DND-41 (cell line): Measurements from ENCODE around the gene DAB1.

ENCODE experiments used
- ATAC-seq: fragments of 200-7000 bp; cut with Tn5 transposase; 3 replicates; pipeline ENCODE4 v1.9.1; 2021; ENCODE audit warnings: low read depth; ENCODE audit not compliant: insufficient read depth
- DNase-seq: peaks from one replicate; pipeline ENCODE4 v3.0.0-alpha.2; 2020
- H2AFZ ChIP-seq: 2 replicates; pipeline ENCODE4 v1.6.0; 2012; ENCODE audit warnings: low read depth, low read length
- H3K27ac ChIP-seq: 2 replicates; pipeline ENCODE4 v1.5.1; 2012; ENCODE audit warnings: low read length, inconsistent platforms
- H3K27me3 ChIP-seq: fragments of 200-600 bp; sonication (generic); 2 replicates; pipeline ENCODE4 v1.6.0; 2012; ENCODE audit warnings: low read length, mild to moderate bottlenecking, inconsistent platforms; ENCODE audit not compliant: insufficient read depth, poor library complexity
- H3K36me3 ChIP-seq: 2 replicates; pipeline ENCODE4 v1.5.1; 2012; ENCODE audit warnings: low read length, inconsistent platforms; ENCODE audit not compliant: insufficient read depth
- H3K4me1 ChIP-seq: 2 replicates; pipeline ENCODE4 v1.5.1; 2012; ENCODE audit warnings: mild to moderate bottlenecking, low read length; ENCODE audit not compliant: insufficient read depth
- H3K4me2 ChIP-seq: 2 replicates; pipeline ENCODE4 v1.6.0; 2012; ENCODE audit warnings: mild to moderate bottlenecking, moderate library complexity, low read length, inconsistent platforms; ENCODE audit not compliant: insufficient read depth
- H3K4me3 ChIP-seq, 2 experiments: fragments of 200-600 bp in 1 of 2; shearing (Covaris generic) in 1 of 2; 2 replicates each; pipeline ENCODE4 v1.5.1; 2012 to 2016; ENCODE audit warnings: inconsistent platforms in 2 of 2, low read length in 2 of 2, mild to moderate bottlenecking in 2 of 2, low read depth in 1 of 2, moderate library complexity in 1 of 2
- H3K79me2 ChIP-seq: 2 replicates; pipeline ENCODE4 v1.6.0; 2012; ENCODE audit warnings: low read length, inconsistent platforms; ENCODE audit not compliant: insufficient read depth
- H3K9ac ChIP-seq: 2 replicates; pipeline ENCODE4 v1.6.0; 2012; ENCODE audit warnings: low read depth, mild to moderate bottlenecking, inconsistent platforms, low read length, moderate library complexity
- H3K9me3 ChIP-seq: 2 replicates; pipeline ENCODE4 v1.5.1; 2012; ENCODE audit warnings: low read length, moderate library complexity, mild to moderate bottlenecking, inconsistent platforms; ENCODE audit not compliant: insufficient read depth, severe bottlenecking
- H4K20me1 ChIP-seq: 2 replicates; pipeline ENCODE4 v1.6.0; 2012; ENCODE audit warnings: low read length; ENCODE audit not compliant: insufficient read depth
- EZH2 ChIP-seq: IDR thresholded peaks from 3 replicates; pipeline ENCODE4 v1.6.1; 2012; ENCODE audit warnings: borderline replicate concordance, low read depth, mild to moderate bottlenecking, moderate library complexity, low read length, inconsistent platforms; ENCODE audit not compliant: severe bottlenecking
- TF ChIP-seq, protein P1 (sequence below): IDR thresholded peaks from 2 replicates; pipeline ENCODE4 v1.5.1; 2012; ENCODE audit warnings: borderline replicate concordance, low read length, moderate library complexity, mild to moderate bottlenecking; ENCODE audit not compliant: poor library complexity, severe bottlenecking; ENCODE audit errors: extremely low read depth

The DAB1 gene

DNA sequence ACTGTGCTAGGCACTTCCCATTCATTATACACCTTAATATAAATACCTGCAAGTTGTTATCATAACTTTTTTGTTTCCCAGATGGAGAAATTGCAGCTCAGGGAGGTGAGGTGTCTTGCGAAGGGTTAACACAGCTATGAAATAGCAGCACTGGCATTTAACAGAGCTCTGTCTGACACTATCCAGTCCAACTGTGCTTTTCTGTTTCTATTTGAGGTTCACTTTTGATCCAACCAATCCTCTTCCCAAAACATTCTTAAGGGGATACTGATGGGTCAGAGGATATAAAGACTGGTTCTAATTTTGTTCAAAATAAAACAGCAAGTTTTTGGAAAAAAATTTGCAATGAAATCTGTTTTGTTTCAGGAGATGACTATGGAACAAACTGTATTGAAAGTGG lies 411.5 kb downstream of the DAB1 start:
- no peak overlapping the region for H2AFZ ChIP-seq
- H3K4me2 ChIP-seq, result no peak overlapping the region
- H3K27me3 ChIP-seq, result no peaks in the 10 kb centered on the region
- H3K9ac ChIP-seq, result no peak overlapping the region
- ATAC-seq (no peak), DNase-seq (no peak)
- H3K4me3 ChIP-seq, result no peak overlapping the region
- H3K4me1 ChIP-seq, result no peaks in the 10 kb centered on the region
- no peaks in the 10 kb centered on the region for H3K36me3 ChIP-seq
- no peaks in the 10 kb centered on the region for H4K20me1 ChIP-seq
- H3K27ac ChIP-seq, result no peak overlapping the region
- TF ChIP-seq EZH2, result no peak
- TF ChIP-seq, protein P1, sequence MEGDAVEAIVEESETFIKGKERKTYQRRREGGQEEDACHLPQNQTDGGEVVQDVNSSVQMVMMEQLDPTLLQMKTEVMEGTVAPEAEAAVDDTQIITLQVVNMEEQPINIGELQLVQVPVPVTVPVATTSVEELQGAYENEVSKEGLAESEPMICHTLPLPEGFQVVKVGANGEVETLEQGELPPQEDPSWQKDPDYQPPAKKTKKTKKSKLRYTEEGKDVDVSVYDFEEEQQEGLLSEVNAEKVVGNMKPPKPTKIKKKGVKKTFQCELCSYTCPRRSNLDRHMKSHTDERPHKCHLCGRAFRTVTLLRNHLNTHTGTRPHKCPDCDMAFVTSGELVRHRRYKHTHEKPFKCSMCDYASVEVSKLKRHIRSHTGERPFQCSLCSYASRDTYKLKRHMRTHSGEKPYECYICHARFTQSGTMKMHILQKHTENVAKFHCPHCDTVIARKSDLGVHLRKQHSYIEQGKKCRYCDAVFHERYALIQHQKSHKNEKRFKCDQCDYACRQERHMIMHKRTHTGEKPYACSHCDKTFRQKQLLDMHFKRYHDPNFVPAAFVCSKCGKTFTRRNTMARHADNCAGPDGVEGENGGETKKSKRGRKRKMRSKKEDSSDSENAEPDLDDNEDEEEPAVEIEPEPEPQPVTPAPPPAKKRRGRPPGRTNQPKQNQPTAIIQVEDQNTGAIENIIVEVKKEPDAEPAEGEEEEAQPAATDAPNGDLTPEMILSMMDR, result no peak
- H3K9me3 ChIP-seq, result no peaks in the 10 kb centered on the region
- H3K79me2 ChIP-seq, result no peaks in the 10 kb centered on the region

DNA sequence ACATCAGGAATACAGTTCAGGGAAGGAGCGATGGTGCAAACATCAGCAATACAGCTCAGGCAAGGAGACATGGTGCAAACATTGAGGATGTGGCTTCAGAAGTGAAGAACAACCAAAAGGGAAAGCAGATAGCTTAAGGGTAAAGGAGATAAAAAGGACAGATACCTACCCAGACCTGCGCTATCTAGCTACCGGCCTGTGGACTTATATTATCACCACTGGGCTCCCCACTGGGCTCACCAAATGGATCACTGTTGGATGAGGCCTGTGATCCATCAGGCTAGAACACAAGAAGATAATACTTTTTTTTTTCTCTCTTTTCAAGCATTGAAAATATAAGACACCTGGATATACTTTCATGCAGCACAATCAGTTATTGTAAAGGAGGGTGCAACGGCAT lies 413.3 kb downstream of the DAB1 start:
- Histone ChIP-seq H4K20me1 (no peaks in the 10 kb centered on the region), H3K4me3 (no peak overlapping the region), H3K4me1 (no peaks in the 10 kb centered on the region), H3K36me3 (no peaks in the 10 kb centered on the region), H3K27ac (no peak overlapping the region), H3K79me2 (no peaks in the 10 kb centered on the region), H2AFZ (no peak overlapping the region), H3K27me3 (no peaks in the 10 kb centered on the region), H3K4me2 (no peak overlapping the region), H3K9ac (no peak overlapping the region), H3K9me3 (no peaks in the 10 kb centered on the region)
- ATAC-seq, result no peak
- TF ChIP-seq EZH2, result no peak
- TF ChIP-seq, protein P1, result no peak
- DNase-seq, result no peak

DNA sequence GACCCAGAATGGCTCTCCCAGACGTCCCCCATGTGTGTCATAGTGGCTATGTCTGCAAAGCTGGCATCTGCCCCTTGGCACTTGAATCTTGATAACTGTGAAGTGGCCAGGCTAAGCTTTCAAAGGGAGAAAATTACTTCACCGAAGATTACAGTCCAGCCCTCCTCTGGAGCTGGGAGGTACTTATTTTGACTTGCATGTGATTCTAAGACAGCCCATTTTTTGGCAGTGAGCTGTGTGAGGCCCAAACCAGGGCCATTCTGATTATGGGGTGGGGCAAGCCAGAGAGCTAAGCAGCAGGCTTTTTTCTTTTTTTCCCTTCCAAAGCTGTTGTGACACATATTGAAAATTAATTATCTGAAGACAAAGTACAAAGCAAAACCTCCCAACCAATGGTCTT lies 415.9 kb downstream of the DAB1 start:
- ATAC-seq (no peak), DNase-seq (no peak)
- Histone ChIP-seq H3K4me1 (no peaks in the 10 kb centered on the region), H3K9me3 (no peaks in the 10 kb centered on the region), H3K27ac (no peak overlapping the region), H3K9ac (no peak overlapping the region), H4K20me1 (no peaks in the 10 kb centered on the region), H3K36me3 (no peaks in the 10 kb centered on the region), H3K27me3 (no peaks in the 10 kb centered on the region), H2AFZ (no peak overlapping the region), H3K4me3 (no peak overlapping the region), H3K4me2 (no peak overlapping the region), H3K79me2 (no peaks in the 10 kb centered on the region)
- TF ChIP-seq EZH2, result no peak
- TF ChIP-seq, protein P1, result no peak

DNA sequence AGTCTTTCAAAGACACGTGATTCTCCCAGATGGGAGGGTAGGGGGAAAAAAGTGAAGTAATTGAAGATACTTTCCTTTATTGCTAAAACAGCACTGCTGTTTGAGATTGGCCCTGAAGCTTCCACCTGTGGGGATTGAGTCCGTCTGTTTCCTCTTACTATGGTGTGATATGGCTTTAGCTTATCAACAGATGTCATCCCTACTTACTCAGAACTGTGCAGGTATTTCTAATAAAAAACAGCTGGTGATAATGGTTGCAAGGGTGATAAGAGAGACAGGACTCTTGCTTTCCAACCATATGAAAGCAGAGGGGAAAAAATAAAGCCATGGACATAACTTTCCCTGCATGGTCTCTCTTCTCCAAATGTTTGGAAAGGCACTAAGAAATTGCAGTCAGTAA lies 416.4 kb downstream of the DAB1 start:
- Histone ChIP-seq H3K79me2 (no peaks in the 10 kb centered on the region), H3K9me3 (no peaks in the 10 kb centered on the region), H4K20me1 (no peaks in the 10 kb centered on the region), H3K9ac (no peak overlapping the region), H3K4me1 (no peaks in the 10 kb centered on the region), H3K4me2 (no peak overlapping the region), H3K27ac (no peak overlapping the region), H3K4me3 (no peak overlapping the region), H2AFZ (no peak overlapping the region), H3K36me3 (no peaks in the 10 kb centered on the region), H3K27me3 (no peaks in the 10 kb centered on the region)
- TF ChIP-seq, protein P1, result no peak
- TF ChIP-seq EZH2, result no peak
- ATAC-seq (no peak), DNase-seq (no peak)
